HG03097 (cell line): ENCODE measurements around the gene SLC7A5.
"Not testable (repeated sequence)": the region's sequence is repeated elsewhere in the genome, so short reads cannot be mapped to it uniquely, and the experiment has no call there.

ENCODE experiments used
- ATAC-seq: cut with Tn5 transposase; IDR thresholded peaks from one replicate; pipeline ENCODE4 v1.9.1; 2021; ENCODE audit not compliant: unreplicated experiment, low FRiP score

Gene SLC7A5

GRCh38 chr16:87862597-87863326 lies 6.5 kb downstream of the SLC7A5 start:
- ATAC-seq = not testable (repeated sequence)

DNA sequence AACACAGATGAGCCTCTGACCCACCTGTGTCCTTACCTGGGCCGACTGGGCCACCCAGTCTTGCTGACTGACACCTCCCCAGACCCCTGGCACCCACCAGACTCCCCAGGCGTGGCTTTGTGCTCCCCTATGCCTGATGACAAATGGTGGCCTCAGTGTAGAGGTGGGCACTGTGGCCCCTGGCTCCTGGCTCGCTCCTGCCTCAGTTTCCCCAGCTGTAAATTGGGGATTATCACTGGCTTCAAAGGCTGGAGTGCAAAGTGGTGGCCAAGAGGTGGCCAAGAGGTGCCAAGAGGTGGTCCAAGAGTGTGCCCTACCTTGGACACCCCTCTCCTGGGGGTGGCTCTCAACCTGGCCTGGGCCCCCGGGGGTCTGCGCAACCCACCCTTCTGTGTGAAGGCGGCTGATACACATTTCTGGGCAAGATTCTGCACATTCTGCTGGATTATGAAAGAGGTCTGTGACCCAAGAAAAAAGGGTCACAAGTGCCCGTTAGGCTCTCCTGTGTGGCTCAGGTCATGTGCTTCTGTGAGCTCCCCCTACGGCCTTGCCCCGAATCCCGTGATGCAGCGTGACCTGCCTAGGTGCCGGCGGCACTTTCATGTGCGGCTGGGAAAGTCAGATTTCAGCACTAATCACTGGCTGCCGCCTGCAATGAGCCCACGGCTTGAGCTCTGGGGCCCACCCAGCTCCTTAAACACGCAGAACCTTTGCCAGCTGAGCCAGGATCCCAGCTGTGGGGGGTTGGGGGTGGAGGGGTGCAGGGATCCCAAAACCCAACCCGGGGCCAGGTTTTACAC lies 7.8 kb downstream of the SLC7A5 start:
- not testable (repeated sequence) for ATAC-seq

DNA sequence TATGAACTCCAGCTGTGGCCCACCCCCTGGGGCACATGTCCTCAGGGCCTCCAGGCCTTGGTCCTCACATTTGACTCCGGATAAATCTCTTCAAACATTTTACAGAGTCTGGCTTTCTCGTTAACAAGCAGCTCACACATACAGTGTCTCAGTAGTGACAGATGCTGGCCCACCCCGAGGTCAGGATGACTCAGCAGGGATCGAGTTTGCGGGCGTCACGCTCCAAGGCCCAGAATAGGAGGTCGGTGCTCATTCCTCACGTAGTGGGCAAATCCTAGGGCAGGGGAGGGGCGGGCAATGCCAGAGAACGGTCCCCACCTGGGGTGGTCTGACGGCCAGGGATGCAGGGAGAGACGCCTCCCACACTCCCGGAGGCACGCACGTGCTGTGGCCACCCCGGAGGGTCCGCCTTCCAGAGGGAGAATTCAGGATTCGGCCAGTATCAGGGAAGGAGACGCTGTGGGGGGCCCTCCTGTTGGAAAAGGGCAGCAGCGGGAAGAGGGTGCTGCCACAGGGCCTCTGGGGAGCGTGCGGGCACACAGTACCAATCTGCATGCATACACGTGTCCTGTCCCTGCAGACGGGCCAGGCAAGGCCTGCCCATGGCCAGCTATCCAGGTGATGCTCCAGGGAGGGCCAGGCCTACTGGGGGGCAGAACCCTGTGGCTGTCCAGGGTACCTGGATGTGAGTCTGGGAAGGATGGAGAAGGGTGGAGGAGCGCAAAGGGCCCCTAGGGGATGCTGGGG lies 8.6 kb downstream of the SLC7A5 start:
- ATAC-seq = no peak

DNA sequence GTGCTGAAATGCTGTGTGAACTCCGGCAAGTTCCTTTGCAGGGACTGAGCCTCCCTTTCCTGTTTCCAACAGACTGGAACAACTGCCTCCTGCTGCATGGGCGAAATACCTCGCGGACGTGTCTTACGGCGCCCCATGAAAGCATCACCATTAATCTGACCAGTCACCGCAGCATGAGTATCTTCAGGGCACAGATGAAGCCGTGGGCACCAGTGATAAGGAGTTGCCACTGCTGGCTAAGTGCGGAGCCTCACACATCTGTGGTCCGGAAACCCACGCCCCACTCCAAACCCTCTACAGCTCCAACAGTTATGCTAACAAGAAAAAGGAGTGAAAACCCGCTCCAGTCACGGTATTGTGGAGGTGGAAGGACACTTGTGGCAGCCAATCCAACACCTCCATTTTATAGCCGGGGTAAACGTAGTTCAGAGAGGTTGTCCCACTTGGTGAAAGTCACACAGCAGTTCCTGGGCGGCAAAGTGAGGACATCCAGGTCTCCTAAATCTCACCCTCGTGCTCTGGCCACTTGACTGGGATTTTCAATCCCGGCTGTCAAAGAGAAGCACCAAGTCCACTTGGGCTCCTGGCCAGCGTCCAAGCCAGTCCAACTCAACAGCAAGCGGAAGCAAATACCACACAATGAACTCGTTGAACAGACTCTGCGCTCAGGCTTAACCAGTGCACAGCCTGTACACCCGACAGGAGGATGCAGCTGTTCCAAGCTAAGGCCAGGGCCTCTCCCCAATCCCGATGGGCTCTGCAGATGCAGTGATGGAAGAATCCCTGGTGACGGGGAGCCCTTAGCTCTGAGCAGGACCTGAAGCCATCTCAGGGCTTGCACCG lies 10.9 kb downstream of the SLC7A5 start:
- not testable (repeated sequence) for ATAC-seq

DNA sequence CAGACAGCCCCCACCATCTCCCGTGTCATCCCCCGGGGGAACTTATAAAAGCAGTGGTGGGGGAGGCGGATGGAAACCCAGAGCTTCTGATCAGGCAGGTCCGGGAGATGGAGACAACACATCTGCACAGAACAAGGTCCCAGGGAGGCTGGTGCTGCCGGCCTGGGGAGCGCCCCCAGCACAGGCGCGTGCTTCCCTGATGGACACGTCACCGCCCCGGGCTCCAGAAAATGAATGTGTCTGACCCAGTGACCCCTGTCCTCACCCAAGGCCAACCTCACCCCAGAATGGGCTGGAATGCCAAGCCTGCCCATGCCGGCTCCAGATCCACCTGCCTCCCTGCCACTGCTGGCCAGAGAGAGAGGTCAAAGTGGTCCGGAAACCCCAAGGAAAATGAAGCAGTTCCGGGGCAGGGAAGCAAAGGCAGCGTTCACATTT lies 12.5 kb downstream of the SLC7A5 start:
- ATAC-seq = no peak

GRCh38 chr16:87855852-87856715 lies 13.2 kb downstream of the SLC7A5 start:
- ATAC-seq = no peak

DNA sequence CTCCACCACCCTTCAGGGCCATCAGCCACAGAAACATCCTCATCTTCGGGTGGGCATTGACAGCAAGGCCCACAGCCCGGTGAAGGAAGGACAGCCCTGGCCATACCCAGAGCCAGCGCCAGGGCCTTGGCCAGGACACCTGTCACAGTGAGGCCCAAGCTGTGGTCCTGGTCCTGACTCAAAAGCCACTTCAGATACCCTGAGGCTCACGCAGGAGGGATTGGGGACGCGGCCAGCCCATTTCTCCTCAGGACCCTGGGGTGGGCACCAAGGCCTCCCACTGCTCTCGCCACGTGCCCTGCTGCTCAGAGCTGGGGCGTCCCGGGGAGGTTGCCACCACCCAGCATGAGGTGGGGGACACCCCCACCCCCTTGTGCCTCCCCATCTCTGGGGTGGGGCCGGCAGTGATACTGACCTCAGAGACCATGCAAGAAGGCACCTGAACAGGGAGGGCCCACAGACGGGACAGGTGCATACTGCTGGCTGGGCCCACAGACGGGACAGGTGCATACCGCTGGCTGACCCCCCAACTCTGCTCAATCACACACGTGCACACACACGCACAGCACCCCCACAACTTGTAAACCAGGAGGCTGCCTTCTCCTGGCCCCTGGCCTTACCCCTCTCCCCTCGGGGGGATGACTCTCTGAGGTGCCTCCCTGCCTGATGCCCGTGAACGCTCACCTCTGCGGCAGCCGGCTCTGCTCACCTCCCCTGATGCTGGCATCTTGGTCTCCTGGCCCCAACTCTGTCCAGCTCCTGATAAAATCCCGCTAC lies 14.2 kb downstream of the SLC7A5 start:
- no peak for ATAC-seq

GRCh38 chr16:87854053-87854906 lies 15.0 kb downstream of the SLC7A5 start:
- no peak for ATAC-seq

GRCh38 chr16:87853411-87854052 lies 15.8 kb downstream of the SLC7A5 start:
- no peak for ATAC-seq

DNA sequence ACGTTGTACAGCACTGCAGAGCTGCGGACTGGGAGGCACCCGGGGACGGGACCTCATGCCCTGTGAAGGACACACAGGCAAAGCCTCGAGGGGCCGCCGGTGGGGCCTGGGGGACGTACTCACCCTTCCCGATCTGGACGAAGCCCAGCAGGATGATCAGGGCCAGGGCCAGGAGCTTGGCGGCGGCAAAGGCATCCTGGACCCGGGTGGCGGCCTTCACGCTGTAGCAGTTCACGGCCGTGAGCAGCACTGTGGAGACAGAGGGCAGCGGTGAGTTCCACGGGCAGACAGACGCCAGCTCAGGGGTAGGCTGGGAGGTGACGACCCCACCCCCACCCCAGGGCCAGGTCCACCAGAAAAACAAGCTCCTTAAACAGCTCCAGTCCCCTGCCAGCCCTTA lies 17.7 kb downstream of the SLC7A5 start:
- no peak for ATAC-seq

- ATAC-seq = no peak
Observed at GRCh38 chr16:87851141-87851587, 18.1 kb downstream of the SLC7A5 start.

GRCh38 chr16:87850009-87851006 lies 19.0 kb downstream of the SLC7A5 start:
- ATAC-seq = no peak

DNA sequence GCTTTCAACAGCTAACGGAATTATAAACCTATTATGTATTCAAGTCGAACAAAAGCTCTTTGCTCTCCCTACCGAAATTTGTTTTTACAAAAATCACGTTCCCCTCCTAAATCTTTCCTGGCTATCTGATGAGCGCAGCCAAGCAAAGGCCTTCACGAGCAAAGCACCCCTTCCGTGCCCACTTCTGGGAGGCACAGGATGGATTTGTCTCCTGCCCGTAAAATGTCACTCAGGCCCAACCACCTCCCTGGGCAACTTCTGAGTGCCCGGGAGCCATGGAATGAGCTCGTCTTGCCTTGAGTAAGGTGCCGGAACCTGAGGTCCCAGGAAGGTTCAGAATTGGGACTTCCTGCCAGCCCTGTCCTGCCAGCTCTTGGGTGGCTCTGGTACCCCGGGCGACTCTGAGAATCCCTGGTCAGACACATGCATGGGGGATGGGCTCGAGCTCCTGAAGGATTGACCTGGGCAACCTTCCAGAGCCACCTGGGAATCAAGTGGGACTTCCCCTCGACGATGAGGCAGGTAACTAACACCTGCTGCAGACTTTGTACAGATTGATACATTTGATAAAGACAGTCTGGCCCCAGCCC lies 19.8 kb downstream of the SLC7A5 start:
- ATAC-seq = no peak

DNA sequence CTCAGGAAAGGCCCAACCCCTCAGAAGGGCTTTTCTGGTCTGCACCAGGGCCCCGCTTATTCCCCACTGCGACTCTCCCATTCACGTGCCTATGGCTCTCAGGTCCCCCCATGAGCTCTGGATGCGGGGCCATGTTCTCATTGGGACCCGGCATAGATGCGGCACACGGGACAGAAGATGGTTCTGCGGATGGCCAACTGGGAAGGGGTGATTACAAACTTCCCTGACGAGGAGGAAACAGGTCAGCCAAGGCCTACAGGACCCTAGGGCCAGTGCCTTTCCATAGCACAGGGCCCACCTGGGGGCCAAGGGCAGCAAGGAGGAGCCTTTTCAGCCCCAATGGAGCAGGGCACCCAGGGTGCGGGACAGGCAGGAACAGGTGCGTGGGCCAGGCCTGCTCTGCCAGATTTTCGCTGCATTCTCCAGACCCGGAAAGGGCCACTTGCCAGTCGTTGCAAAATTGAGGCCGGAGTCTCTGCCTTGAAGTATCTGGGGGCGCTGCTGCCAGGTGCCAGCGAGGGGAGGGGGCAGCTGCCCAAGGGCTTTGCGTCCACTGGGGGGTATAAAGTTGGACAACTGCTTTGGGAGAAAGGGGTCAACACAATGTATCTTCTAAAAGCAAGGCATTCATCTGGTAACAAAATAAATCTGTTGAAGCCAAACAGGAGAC lies 20.5 kb downstream of the SLC7A5 start:
- no peak for ATAC-seq
